ENCODE measurements around the gene DOCK6.

DOCK6 gene, protein sequence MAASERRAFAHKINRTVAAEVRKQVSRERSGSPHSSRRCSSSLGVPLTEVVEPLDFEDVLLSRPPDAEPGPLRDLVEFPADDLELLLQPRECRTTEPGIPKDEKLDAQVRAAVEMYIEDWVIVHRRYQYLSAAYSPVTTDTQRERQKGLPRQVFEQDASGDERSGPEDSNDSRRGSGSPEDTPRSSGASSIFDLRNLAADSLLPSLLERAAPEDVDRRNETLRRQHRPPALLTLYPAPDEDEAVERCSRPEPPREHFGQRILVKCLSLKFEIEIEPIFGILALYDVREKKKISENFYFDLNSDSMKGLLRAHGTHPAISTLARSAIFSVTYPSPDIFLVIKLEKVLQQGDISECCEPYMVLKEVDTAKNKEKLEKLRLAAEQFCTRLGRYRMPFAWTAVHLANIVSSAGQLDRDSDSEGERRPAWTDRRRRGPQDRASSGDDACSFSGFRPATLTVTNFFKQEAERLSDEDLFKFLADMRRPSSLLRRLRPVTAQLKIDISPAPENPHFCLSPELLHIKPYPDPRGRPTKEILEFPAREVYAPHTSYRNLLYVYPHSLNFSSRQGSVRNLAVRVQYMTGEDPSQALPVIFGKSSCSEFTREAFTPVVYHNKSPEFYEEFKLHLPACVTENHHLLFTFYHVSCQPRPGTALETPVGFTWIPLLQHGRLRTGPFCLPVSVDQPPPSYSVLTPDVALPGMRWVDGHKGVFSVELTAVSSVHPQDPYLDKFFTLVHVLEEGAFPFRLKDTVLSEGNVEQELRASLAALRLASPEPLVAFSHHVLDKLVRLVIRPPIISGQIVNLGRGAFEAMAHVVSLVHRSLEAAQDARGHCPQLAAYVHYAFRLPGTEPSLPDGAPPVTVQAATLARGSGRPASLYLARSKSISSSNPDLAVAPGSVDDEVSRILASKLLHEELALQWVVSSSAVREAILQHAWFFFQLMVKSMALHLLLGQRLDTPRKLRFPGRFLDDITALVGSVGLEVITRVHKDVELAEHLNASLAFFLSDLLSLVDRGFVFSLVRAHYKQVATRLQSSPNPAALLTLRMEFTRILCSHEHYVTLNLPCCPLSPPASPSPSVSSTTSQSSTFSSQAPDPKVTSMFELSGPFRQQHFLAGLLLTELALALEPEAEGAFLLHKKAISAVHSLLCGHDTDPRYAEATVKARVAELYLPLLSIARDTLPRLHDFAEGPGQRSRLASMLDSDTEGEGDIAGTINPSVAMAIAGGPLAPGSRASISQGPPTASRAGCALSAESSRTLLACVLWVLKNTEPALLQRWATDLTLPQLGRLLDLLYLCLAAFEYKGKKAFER (N-terminal part only)

DNA sequence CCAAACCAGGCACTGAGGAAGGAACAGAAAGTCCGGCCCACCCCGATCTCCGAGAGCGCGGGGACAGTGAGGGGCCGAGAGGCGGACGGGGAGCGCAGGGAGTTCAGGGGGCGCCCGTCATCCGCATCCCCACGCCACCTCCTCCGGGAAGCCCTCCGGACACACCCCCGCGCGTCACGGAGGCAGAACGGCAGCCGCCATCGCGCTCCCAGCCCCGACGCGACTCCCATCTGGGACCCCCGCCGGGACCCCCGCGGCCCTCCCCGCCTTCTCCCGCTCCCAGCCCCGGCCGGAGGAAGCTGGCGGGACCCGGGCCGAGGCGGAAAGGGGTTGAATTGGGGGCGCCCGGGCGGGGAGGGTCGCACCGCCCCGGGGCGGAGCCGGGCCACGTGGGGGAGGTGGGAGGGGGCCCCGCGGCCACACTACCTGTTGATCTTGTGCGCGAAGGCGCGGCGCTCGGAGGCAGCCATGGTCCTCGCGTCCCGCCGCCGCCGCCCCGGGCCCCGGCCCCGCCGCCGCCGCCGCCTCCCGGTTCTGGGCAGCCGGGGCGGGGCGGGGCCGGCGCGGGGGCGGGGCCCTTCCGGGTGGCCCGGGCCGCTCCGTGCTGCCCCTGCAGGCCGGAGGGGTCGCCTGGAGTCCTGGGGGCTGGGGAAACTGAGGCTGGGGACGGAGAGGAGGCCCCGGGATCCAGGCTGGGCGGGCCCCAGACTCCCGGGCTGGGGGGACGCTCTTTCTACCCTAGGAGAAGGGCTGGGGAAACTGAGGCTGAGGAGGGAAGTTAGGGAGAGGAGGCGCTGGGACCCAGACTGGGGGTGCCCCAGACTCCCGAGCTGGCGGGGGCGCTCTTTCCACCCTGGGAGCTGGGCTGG lies at the start of gene DOCK6:
DOCK6 (minus strand) TSS at position 554 of the 869 bp plus-strand sequence; CDS start at position 470, 84 bp downstream.
- H3K27ac ChIP-seq (ENCODE audit: low read depth, low read length): peak within 1 kb of the TSS; percentile 59
- H3K4me3 ChIP-seq (ENCODE audit: low read depth in 1 of 2, low read length in 2 of 2): peak within 1 kb of the TSS; percentile 61 to 68
- H3K9ac ChIP-seq (ENCODE audit: low read length): no peak within 1 kb of the TSS
- H3K36me3 ChIP-seq (ENCODE audit: insufficient read depth, low read length): no peaks in the 10 kb centered on the region
- no peaks in the 10 kb centered on the region for H3K9me3 ChIP-seq (ENCODE audit: low read length)
- H3K27me3 ChIP-seq (ENCODE audit: control insufficient read depth in 1 of 2, insufficient read depth in 2 of 2, low read length in 2 of 2): peaks cover 0 to 5% of the 10 kb centered on the region in 2 donors
- H3K4me1 ChIP-seq (ENCODE audit: insufficient read depth, low read length): no peaks in the 10 kb centered on the region

DNA sequence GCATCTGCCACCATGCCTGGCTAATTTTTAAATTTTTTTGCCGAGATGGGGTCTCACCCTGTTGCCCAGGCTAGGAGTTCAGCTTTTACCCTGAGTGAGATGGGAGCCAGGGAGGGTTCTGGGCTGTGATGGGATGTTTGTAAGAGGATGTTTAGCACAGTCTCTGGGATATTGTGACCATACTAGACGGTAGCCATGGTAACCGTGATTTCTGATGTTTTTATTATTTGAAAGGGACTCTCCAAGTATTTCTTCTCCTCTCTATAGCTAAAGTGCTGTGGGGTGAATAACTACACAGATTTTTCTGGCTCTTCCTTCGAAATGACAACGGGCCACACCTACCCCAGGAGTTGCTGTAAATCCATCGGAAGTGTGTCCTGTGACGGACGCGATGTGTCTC lies 44.0 kb upstream of the DOCK6 start:
- H3K9me3 ChIP-seq (ENCODE audit: low read length): no peaks in the 10 kb centered on the region
- no peak overlapping the region for H3K4me3 ChIP-seq (ENCODE audit: low read depth in 1 of 2, low read length in 2 of 2)
- peaks cover 0 to 5% of the 10 kb centered on the region in 2 donors for H3K27me3 ChIP-seq (ENCODE audit: control insufficient read depth in 1 of 2, insufficient read depth in 2 of 2, low read length in 2 of 2)
- H3K27ac ChIP-seq (ENCODE audit: low read depth, low read length): no peak overlapping the region
- no peak overlapping the region for H3K9ac ChIP-seq (ENCODE audit: low read length)
- H3K36me3 ChIP-seq (ENCODE audit: insufficient read depth, low read length): no peaks in the 10 kb centered on the region
- no peaks in the 10 kb centered on the region for H3K4me1 ChIP-seq (ENCODE audit: insufficient read depth, low read length)

DNA sequence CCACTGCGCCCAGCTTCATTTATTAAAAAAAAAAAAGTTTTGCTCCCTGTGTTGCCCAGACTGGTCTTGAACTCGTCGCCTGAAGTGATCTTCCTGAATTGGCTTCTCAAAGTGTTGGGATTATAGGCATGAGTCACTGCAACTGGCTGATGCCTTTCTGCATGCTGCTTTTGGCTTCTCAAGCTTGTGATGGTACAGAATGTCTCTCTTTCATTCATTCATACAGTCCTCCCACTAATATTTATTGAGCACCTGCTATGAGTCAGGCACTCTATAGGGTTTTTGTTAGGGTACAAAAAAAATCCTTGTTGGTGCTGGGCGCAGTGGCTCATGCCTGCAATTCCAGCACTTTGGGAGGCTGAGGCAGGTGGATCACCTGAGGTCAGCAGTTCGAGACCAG lies 42.6 kb upstream of the DOCK6 start:
- Histone ChIP-seq H3K27ac (ENCODE audit: low read depth, low read length) (no peak overlapping the region), H3K27me3 (ENCODE audit: control insufficient read depth in 1 of 2, insufficient read depth in 2 of 2, low read length in 2 of 2) (peaks cover 0 to 5% of the 10 kb centered on the region in 2 donors), H3K9ac (ENCODE audit: low read length) (no peak overlapping the region), H3K36me3 (ENCODE audit: insufficient read depth, low read length) (no peaks in the 10 kb centered on the region), H3K9me3 (ENCODE audit: low read length) (no peaks in the 10 kb centered on the region), H3K4me3 (ENCODE audit: low read depth in 1 of 2, low read length in 2 of 2) (no peak overlapping the region), H3K4me1 (ENCODE audit: insufficient read depth, low read length) (no peaks in the 10 kb centered on the region)

DNA sequence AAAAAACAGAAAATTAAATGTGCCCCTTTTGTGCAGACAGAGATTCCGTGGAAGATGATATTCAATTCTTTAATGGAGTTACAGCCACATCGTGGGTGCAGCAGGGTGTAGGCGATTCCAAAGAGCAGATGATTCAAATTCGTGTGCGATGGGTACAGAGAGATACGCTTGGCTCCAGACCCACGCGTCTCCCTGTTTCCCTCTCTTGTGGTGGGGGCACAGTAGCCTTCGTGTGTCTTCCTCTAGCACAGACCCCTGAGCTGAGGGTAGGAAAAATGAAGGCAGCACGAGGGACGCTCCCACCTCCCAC lies 38.4 kb upstream of the DOCK6 start:
- Histone ChIP-seq H3K4me1 (ENCODE audit: insufficient read depth, low read length) (peaks cover 7% of the 10 kb centered on the region), H3K27me3 (ENCODE audit: control insufficient read depth in 1 of 2, insufficient read depth in 2 of 2, low read length in 2 of 2) (no peaks in the 10 kb centered on the region), H3K4me3 (ENCODE audit: low read depth in 1 of 2, low read length in 2 of 2) (no peak overlapping the region), H3K36me3 (ENCODE audit: insufficient read depth, low read length) (no peaks in the 10 kb centered on the region), H3K9me3 (ENCODE audit: low read length) (no peaks in the 10 kb centered on the region), H3K27ac (ENCODE audit: low read depth, low read length) (no peak overlapping the region), H3K9ac (ENCODE audit: low read length) (no peak overlapping the region)

DNA sequence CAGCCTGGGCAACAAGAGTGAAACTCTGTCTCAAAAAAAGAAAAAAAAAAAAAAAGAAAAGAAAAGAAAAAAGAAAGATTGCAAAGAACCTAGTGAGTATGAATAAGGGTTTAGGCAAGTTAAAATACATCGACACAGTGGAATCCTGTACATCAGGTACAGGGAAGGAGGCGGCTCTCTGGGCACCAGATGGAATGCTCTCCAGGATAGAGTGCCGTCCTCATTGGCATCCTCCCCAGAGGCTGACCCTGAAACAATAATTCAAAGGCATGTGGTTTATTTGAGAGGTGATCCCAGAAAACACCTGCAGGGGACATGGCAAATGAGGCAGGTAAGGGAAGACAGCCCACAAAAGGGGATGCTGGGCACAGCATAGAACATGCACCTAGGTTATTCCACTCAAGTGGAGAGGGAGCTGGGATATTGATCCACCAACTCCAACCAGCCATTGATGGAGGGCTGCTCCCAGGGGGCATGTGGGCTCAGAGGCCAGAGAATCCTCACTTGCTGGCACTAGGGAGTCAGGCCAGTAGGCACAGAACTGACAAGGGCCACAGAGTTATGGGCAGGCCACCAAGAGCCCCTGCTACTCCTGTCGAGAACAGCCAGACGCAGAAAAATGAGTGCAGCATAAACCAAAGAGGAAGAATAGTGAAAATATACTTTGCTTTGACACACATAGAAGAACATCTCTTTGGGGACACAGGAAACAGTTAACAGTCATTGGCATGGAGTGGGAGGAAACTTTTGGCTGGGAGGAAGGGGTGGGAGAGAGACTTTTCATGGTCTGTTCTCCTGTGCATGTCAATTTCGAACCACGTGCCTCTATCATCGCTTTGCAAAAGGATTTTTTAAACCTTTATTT lies 37.9 kb upstream of the DOCK6 start:
- no peaks in the 10 kb centered on the region for H3K27me3 ChIP-seq (ENCODE audit: control insufficient read depth in 1 of 2, insufficient read depth in 2 of 2, low read length in 2 of 2)
- peaks cover 7% of the 10 kb centered on the region for H3K4me1 ChIP-seq (ENCODE audit: insufficient read depth, low read length)
- H3K27ac ChIP-seq (ENCODE audit: low read depth, low read length): no peak overlapping the region
- no peak overlapping the region for H3K9ac ChIP-seq (ENCODE audit: low read length)
- no peaks in the 10 kb centered on the region for H3K36me3 ChIP-seq (ENCODE audit: insufficient read depth, low read length)
- H3K9me3 ChIP-seq (ENCODE audit: low read length): no peaks in the 10 kb centered on the region
- no peak overlapping the region for H3K4me3 ChIP-seq (ENCODE audit: low read depth in 1 of 2, low read length in 2 of 2)

DNA sequence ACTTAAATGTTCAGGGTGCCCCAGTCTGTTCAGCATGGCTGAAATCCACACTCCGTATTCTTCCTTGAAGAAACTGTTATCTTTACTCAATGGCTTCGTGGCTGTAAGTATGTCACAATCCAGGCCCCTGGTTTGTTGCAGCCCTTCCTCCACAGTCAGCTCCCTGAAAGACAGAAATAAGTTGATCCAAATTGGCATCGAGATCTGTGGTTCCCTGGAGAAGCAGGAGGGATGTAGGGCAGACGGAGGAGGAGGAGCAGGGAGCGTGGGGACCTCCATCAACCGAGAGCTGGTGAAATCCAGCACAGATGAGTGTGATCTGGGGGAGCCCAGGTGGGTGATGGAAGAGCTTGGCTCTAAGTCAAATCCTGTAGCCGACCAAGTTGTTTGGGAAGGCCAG lies 33.9 kb upstream of the DOCK6 start:
- peaks cover 11% of the 10 kb centered on the region for H3K4me1 ChIP-seq (ENCODE audit: insufficient read depth, low read length)
- H3K27me3 ChIP-seq (ENCODE audit: control insufficient read depth in 1 of 2, insufficient read depth in 2 of 2, low read length in 2 of 2): no peaks in the 10 kb centered on the region
- H3K9me3 ChIP-seq (ENCODE audit: low read length): no peaks in the 10 kb centered on the region
- H3K27ac ChIP-seq (ENCODE audit: low read depth, low read length): no peak overlapping the region
- no peak overlapping the region for H3K4me3 ChIP-seq (ENCODE audit: low read depth in 1 of 2, low read length in 2 of 2)
- no peaks in the 10 kb centered on the region for H3K36me3 ChIP-seq (ENCODE audit: insufficient read depth, low read length)
- no peak overlapping the region for H3K9ac ChIP-seq (ENCODE audit: low read length)

DNA sequence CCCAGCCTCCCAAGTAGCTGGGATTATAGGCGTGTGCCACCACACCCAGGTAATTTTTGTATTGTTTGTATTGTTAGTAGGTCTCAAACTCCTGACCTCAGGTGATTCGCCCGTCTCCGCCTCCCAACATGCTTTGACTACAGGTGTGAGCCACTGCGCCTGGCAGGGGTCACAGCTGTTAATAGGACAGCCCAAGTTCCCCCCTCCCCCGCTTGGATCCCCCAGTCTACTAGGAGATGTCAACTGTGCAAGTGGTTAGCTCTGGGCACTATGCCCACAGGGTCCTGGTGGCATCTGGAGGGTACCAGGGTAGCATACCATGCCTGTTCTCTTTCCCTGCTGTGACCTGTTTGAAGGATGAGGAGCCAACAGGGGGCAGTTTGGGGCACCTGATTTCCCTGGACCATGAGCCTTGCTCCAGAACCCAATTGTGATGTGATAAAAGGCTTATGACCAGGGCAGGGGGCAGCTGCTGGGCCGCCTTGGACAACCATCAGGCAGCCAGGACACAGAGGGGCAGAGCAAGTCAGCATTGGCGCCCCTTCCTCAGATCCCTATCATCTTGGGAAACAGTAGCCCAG lies 33.4 kb upstream of the DOCK6 start, which contains the start of gene TSPAN16:
TSPAN16 (plus strand) TSS at position 496 of the 581 bp plus-strand sequence. CDS start 138 bp downstream, outside the sequence.
- no peak within 1 kb of the TSS for H3K27ac ChIP-seq (ENCODE audit: low read depth, low read length)
- H3K27me3 ChIP-seq (ENCODE audit: control insufficient read depth in 1 of 2, insufficient read depth in 2 of 2, low read length in 2 of 2): no peaks in the 10 kb centered on the region
- H3K36me3 ChIP-seq (ENCODE audit: insufficient read depth, low read length): no peaks in the 10 kb centered on the region
- H3K4me1 ChIP-seq (ENCODE audit: insufficient read depth, low read length): peaks cover 11% of the 10 kb centered on the region
- H3K4me3 ChIP-seq (ENCODE audit: low read depth in 1 of 2, low read length in 2 of 2): no peak within 1 kb of the TSS
- H3K9ac ChIP-seq (ENCODE audit: low read length): no peak within 1 kb of the TSS
- no peaks in the 10 kb centered on the region for H3K9me3 ChIP-seq (ENCODE audit: low read length)

DNA sequence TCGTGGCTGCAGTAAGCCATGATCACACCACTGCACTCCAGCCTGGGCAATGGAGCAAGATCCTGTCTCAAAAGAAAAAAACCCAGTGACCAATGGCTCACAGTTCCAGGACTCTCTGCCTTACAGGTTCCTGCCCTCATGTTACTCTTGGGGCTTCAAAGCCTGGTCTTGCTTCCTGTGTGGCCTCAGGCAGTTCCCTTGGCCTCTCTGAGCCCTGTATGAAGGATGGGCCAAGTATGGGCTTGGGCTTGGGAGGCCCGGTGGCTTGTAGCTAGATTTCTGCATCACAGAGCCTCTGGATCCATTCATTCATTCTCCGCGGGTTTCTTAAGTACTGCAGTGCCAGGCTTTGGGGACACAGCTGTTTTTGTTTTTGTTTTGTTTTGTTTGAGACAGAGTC lies 32.9 kb upstream of the DOCK6 start:
- H3K27me3 ChIP-seq (ENCODE audit: control insufficient read depth in 1 of 2, insufficient read depth in 2 of 2, low read length in 2 of 2): no peaks in the 10 kb centered on the region
- H3K36me3 ChIP-seq (ENCODE audit: insufficient read depth, low read length): no peaks in the 10 kb centered on the region
- no peak overlapping the region for H3K9ac ChIP-seq (ENCODE audit: low read length)
- H3K27ac ChIP-seq (ENCODE audit: low read depth, low read length): no peak overlapping the region
- H3K9me3 ChIP-seq (ENCODE audit: low read length): no peaks in the 10 kb centered on the region
- H3K4me3 ChIP-seq (ENCODE audit: low read depth in 1 of 2, low read length in 2 of 2): no peak overlapping the region
- H3K4me1 ChIP-seq (ENCODE audit: insufficient read depth, low read length): peaks cover 11% of the 10 kb centered on the region

DNA sequence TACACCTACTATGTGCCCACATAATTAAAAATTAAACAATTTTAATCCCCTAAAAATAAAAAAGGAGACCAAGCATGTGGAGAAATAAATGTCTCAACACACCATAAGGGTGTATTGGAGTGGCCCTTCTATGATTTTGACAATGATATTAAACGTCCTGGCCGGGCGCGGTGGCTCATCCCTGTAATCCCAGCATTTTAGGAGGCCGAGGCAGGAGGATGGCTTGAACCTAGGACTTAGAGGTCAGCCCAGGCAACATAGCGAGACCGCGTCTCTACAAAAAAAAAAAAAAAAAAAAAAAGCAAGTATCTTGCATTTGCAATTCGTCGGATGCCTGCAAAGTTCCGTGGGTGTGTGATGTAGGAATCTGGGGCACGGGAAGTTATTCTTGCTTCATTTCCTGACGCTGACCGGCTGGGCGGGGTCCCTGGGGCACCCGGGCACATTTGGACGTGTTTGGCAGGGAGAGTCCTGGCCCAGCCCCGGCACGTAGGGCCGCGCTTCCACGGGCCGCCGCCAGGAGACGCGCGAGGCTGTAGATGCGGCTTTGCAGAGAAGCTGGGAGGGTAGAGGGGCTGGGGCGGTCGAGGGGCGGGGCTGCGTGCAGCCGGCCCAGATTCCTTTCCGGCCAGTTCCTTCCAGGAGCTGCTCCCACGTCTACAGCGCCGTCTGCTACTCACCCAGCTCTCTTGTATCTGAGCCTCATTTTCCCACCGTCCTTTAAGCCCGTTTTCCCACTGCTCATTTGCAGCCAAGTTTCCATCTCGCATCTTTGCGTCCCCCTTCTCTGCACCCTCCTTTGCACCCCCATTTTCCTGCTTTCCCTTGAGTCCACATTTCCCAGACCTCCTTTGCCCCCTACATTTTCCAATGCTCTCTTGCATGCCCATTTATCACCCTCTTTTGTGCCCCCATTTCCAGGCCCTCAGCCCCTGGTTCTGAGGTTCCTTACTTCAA lies 31.4 kb upstream of the DOCK6 start:
- peaks cover 11% of the 10 kb centered on the region for H3K4me1 ChIP-seq (ENCODE audit: insufficient read depth, low read length)
- H3K27ac ChIP-seq (ENCODE audit: low read depth, low read length): peak overlapping the region; percentile 26
- H3K27me3 ChIP-seq (ENCODE audit: control insufficient read depth in 1 of 2, insufficient read depth in 2 of 2, low read length in 2 of 2): no peaks in the 10 kb centered on the region
- H3K36me3 ChIP-seq (ENCODE audit: insufficient read depth, low read length): no peaks in the 10 kb centered on the region
- no peak overlapping the region for H3K9ac ChIP-seq (ENCODE audit: low read length)
- H3K9me3 ChIP-seq (ENCODE audit: low read length): no peaks in the 10 kb centered on the region
- H3K4me3 ChIP-seq (ENCODE audit: low read depth in 1 of 2, low read length in 2 of 2): peak overlapping the region; percentile 40 to 56

Data from muscle layer of colon (tissue), 2 donors.